ENCODE data around the gene ANKRD6. TPM values are rescaled to one million over a fixed set of nuclear protein-coding genes. Genes with fewer than 3 reads are reported as not detected.
"Not testable (repeated sequence)": the region's sequence is repeated elsewhere in the genome, so short reads cannot be mapped to it uniquely, and the experiment has no call there.

ANKRD6 gene
- total RNA-seq, 1 donor from 2014 or later = 33.8 TPM

GRCh38 chr6:89605861-89606260 is 172.9 kb downstream of the ANKRD6 start:
- DNase-seq = no peak

DNA sequence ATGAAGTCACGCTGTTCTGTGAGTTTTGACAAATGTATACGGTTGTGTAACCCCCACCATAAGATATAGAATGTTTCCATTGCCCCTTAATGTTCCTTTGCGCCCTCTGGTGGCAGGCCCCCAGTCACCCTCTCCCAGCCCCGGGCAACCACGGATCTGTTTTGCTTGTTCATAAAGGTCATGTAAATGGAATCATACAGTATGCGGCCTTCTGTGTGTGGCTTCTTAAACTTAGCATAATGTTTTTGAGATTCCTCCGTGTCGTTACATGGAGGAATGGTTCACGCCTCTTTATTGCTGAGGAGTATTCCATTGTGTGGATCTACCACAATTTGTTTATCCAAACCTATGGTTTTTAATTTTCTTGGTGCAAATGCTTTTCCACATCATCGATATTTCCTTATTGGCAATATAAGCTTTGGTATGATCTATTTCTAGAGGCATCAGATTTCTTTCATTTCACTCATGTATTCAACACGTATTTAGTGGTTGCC is 177.2 kb downstream of the ANKRD6 start:
- peak; percentile 3 for DNase-seq

- DNase-seq = no peak
Observed at GRCh38 chr6:89611666-89612065, 178.7 kb downstream of the ANKRD6 start.

- DNase-seq = no peak
Observed at GRCh38 chr6:89612121-89612520, 179.2 kb downstream of the ANKRD6 start.

DNA sequence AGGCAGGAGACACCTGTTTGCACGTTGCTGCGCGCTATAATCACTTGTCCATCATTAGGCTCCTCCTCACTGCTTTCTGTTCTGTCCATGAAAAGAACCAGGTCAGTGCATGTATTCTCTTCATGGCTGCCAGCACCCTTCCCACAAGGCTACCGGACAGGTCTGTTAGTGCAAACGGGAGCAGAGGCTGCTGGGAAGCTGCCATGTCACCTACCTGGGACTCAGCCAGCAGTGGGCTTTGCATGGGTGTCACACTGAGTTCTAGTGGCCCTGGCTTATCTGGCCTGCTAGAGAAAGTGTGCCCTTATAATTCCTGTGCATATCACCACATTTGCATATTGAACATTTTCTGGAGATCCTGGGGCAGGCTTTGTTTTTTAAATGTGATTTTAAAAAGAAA is 180.8 kb downstream of the ANKRD6 start:
- DNase-seq = no peak

DNA sequence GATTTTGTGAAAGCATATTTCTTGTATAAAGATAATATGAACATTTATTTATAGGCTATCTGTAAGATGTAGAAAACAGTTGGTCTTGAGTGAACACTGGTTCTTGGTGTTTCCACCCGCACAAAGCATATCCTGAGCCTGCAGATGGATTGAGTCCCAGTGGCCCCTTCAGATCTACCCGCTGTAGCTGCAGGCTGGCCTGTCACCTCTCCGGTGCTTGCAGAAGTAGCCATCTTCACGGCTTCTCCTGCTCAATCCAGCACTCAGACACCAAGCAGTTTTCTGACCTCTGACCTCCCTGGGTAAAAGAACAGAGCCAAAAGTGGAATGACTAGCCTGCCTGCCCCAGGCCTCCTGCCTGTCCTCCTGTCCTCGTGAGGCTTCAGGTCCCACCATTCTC is 182.9 kb downstream of the ANKRD6 start:
- no peak for DNase-seq

DNA sequence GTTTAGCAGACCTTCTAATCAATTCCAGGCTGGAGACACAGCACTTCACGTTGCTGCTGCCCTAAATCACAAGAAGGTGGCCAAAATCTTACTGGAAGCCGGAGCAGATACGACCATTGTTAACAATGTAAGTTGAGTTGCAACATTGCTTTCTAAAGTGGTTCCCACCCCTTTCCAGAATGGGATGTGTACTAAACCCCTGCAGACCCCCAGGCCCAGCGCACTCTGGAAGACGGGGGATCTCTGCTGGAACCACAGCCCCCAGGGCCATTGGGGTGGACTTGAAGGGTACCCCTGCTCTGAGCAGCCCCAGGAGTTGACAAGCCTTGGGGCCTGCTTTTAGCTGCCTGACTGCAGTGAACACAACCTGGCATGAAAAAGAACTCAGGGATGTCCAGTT is 183.6 kb downstream of the ANKRD6 start:
- no peak for DNase-seq

DNA sequence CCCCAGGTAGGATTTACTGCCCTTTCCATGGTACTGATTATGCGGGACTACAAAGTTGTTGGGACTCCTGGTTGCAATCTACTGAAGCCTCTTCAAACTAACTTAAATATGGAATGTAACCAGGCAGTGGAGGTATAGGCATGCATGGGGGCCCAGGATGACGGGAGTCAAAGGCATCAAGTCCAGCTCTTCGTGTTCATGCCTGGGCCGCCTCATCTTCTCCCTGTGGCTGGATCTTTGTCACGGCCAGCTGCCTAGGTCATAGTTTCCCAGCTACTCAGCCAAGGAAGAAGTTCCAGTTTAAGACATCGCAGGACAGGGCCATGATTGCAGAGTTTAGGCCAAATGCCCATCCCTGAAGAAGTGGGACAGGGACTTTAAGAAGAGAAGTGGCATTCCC is 185.1 kb downstream of the ANKRD6 start:
- no peak for DNase-seq

DNA sequence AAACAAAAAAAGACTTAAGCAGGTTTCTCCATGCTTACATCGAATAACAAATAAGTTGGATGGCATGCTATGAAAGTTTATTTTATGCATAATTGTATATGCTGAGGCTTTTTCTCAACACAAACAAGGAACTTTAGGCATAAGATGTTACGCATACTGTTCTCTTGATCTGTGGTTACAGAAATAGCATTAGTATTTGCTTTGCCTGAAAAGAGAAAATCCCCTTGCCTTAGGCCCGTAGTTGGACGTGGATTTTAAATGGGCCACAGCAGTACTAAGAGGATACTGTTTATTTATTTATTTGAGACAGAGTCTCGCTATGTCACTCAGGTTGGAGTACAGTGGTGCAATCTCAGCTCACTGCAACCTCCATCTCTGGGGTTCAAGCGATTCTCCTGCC is 186.6 kb downstream of the ANKRD6 start:
- DNase-seq = no peak

GRCh38 chr6:89623749-89624148 is 190.8 kb downstream of the ANKRD6 start:
- no peak for DNase-seq

- DNase-seq = peak; percentile 6
Observed at GRCh38 chr6:89630488-89630887, 197.5 kb downstream of the ANKRD6 start.

- DNase-seq = not testable (repeated sequence)
Observed at GRCh38 chr6:89636412-89636811, 203.5 kb downstream of the ANKRD6 start.

DNA sequence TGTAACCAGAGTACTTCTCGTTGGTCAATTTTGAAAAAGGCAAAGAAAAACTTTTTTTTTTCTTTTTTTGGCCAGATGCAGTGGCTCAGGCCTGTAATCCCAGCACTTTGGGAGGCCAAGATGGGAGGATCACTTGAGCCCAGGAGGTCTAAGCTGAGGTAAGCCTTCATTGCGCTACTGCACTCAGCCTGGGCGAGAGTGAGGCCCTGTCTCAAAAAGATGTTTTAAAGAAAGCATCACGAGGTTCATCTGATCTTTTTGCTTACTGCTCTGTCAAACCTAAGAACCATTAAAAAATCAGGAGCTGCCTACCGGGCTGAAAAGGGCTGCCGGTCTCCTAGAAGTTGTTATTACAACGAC is 205.0 kb downstream of the ANKRD6 start:
- DNase-seq = no peak

DNA sequence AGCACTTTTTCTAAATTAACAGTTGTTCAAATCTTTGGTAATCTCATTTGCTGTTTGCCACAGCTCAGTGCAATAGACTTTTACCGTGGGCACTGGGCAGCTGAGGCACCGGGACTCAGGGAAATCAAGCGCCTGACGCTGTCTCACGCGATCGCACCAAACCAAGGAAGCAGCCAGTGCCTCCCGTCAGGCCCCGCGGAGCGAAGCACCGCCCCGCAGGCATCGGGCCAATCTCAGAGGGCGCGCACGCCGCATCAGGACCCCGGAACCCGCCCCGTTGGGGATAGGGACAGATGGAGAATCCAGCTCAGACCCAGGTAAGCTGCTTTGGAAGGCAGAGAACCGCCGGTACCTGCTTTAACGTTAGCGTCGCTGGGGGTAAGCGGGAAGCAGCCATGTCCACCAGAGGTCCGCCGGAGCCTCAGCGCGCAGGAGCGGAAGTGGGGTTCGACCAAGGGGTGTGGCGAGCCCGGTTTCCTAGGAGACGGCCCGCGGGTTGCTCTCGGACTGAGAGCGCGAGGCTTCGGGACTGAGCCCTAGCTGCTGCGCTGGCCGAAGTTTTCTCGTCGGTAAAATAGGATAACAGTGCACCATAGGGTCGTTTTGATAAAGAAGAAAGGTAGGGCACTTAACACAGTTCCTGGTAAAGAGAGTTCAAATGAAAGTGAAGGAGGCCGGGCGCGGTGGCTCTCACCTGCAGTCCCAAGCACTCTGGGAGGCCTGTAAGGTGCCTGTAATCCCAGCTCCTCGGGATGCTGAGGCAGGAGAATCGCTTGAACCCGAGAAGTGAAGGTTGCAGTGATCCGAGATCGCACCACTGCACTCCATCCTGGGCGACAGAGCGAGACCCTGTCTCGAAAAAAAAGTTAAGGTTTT is 205.6 kb downstream of the ANKRD6 start, which contains the start of gene LYRM2:
TSS of gene LYRM2 (minus strand) at position 428 of the 876 bp plus-strand sequence. CDS start at position 397, 31 bp downstream.
- peak; percentile 94 for DNase-seq

DNA sequence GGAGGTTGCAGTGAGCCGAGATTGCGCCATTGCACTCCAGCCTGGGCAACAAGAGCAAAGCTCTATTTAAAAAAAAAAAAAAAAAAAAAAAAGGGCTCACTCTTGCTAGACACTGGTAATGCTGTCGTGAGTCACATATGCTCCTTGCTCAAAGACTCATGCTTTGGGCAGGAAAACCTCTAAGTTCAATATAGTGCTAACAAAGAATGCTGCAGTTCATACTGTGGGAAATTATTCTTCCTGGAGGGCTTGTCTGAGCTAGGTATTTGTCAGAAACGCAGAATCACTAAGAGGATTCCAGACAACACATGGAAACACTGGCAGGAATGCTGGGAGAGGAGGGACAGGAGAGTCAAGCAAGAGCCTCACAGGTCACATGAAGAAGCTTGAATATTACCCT is 207.9 kb downstream of the ANKRD6 start:
- DNase-seq = no peak

DNA sequence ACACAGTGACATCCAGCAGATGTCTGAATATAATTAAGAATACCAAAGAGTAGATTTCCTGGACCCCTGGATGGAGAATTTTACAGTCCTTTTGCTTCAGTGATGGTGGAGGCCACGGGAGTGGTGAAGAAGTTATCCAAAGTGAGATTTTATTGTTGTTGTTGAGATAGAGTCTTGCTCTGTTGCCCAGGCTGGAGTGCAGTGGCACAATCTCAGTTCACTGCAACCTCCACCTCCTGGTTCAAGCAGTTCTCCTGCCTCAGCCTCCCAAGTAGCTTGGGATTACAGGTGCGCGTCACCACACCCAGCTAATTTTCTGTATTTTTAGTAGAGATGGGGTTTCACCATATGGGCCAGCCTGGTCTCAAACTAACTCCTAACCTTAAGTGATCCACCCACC is 208.6 kb downstream of the ANKRD6 start:
- not testable (repeated sequence) for DNase-seq

GRCh38 chr6:89642956-89643355 is 210.0 kb downstream of the ANKRD6 start:
- DNase-seq = no peak

DNA sequence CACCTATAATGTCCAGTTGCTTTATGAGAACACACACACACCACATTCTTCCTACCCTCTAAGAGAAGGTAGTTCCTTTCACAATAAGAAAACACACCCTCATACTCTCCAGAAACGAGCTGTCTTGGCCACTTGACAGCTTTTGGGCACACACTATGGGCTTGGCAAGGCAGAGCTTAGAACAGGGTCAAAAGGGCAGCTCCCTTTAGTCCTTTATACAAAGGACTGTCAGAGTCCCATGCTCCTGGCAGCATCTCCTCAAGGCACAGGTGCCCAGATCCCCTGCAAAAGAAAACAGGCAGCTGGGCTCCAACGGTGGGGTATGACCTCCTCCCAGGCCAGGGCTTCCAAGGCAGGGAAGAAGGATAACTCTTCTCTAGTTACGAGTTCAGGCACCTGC is 210.5 kb downstream of the ANKRD6 start:
- DNase-seq = no peak

GRCh38 chr6:89644864-89645263 is 211.9 kb downstream of the ANKRD6 start:
- DNase-seq = no peak

- DNase-seq = no peak
Observed at GRCh38 chr6:89649682-89650081, 216.7 kb downstream of the ANKRD6 start.

- DNase-seq = no peak
Observed at GRCh38 chr6:89650579-89650978, 217.6 kb downstream of the ANKRD6 start.

DNA sequence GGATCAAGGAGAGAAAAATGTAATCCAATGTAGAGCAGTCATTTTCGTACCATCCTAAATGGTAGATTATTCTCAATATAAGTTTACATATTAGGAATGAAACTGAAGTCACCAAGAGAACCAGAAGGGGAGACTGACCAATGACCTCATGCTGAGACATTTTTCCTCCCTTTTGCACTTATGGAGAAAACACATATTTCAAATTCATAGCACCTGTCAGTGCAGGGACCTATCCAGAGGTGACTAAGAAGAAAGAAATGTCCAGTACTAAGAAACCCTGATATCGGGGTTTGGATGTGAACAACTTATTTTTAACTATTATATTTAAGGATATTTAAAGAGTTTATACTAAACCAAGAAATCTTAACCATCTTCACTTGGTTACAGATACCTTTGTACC is 222.2 kb downstream of the ANKRD6 start:
- no peak for DNase-seq

- DNase-seq = no peak
Observed at GRCh38 chr6:89657445-89658158, 224.7 kb downstream of the ANKRD6 start.

- no peak for DNase-seq
Observed at GRCh38 chr6:89660981-89661380, 228.0 kb downstream of the ANKRD6 start.
